Hepatocyte (in vitro differentiated cells): ENCODE results near the gene ALPK1.

Experiments used
- CTCF ChIP-seq: fragments of 200-600 bp; sonication (generic); IDR thresholded peaks from 2 replicates; pipeline ENCODE4 v1.5.1; 2016; ENCODE audit warnings: antibody characterized with exemption, mild to moderate bottlenecking; ENCODE audit not compliant: poor library complexity
- EZH2phosphoT487 ChIP-seq: fragments of 200-600 bp; sonication (generic); IDR thresholded peaks from one replicate; pipeline ENCODE4 v1.6.1; 2018; ENCODE audit warnings: antibody characterized with exemption, mild to moderate bottlenecking, low read depth, moderate library complexity; ENCODE audit not compliant: unreplicated experiment, severe bottlenecking

- no peak for TF ChIP-seq CTCF
- TF ChIP-seq EZH2phosphoT487 = no peak
Observed at GRCh38 chr4:112325530-112325929, 28.4 kb downstream of the ALPK1 start.
